MV-4-11 (cell line): ENCODE results near the gene TMEM190.

Experiments
- DNase-seq: peaks from one replicate; lab custom pipeline; 2025; lab: John Stamatoyannopoulos, UW

Gene TMEM190

GRCh38 chr19:55423225-55424005, 46.8 kb downstream of the TMEM190 start:
- DNase-seq = no peak

DNA sequence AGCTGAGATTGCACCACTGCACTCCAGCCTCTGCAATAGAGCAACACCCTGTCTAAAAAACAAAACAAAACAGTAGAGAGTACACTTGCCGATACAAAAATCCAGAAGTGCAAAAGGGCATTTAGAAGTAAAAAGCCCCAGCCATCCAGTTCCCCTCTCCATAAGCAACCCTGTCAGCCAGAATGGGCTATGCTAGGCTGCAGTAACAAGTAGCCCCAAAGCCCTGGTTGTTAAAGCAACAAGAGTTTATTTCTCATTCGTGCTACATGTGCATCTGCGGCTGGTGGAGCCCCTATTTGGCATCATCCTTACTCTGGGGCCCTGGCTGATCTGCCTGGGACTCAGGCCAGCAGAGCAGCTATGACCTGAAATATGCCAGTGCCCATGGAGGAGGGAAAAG, 47.9 kb downstream of the TMEM190 start:
- no peak for DNase-seq

DNA sequence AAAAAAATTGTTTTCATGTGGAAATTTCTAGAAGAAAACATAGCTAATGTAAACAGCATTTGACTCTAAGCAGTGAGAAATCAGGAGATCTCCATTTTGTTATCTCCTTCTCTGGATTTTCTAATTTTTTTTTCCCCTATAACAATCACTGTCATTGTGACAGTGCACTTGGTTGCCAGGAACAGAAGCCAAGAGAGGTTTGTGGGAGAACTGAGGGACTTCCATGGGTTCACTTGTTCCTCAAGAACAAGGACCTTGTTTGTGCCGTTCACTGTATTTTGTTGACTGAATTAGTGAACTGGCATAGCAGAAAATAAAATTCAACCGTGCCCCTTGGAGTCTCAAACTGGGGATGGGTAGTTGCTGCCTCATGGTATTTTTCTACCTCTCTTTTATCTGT, 49.4 kb downstream of the TMEM190 start:
- no peak for DNase-seq
